MM.1S (cell line): ENCODE data around the gene C5orf15.

Source experiments
- EZH2 ChIP-seq: fragments of 300-600 bp; sonication (generic); optimal IDR thresholded peaks from 2 replicates; pipeline ENCODE3; 2017; ENCODE audit warnings: low read depth, mild to moderate bottlenecking, antibody characterized with exemption, low read length, mixed read lengths
- TF ChIP-seq, protein P1 (sequence below): fragments of 300-600 bp; sonication (generic); IDR thresholded peaks from 2 replicates; pipeline ENCODE4 v1.5.1; 2016; ENCODE audit warnings: antibody characterized with exemption, low read length, mixed read lengths

DNA sequence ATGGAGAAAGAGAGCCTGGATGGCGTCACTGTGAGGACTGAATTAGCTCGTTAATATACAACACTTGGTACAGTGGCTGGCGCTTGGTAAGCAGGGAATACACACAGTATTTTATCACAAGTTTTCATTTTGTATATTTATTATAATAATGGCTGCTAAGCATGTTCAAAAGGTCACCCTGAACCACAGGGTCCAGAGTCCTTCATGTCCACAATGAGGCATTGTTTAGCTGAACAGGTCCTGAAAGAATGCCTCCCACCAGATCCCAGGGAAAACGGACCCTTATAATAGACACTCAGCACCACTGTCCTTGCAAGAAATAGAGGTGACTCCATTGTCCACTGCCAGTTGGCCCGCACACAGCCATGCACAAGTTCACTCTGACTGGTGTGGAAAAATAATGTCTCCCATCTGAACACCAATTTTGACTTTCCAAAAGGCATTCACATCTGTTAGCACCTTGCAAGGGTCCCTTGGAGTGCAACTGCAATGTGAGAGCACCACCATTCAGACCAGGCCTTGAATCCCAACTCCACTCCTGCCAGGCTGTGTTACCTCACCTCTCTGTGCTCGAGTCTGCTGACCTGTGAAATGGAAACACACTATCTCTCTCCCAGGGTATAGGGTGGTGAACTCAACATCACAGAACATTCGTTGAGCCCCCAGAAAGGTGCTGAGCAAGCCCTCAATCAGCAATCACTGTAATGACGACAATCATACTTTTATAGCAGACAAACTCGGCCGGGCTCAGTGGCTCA, 32.5 kb upstream of the C5orf15 start:
- TF ChIP-seq, protein P1, sequence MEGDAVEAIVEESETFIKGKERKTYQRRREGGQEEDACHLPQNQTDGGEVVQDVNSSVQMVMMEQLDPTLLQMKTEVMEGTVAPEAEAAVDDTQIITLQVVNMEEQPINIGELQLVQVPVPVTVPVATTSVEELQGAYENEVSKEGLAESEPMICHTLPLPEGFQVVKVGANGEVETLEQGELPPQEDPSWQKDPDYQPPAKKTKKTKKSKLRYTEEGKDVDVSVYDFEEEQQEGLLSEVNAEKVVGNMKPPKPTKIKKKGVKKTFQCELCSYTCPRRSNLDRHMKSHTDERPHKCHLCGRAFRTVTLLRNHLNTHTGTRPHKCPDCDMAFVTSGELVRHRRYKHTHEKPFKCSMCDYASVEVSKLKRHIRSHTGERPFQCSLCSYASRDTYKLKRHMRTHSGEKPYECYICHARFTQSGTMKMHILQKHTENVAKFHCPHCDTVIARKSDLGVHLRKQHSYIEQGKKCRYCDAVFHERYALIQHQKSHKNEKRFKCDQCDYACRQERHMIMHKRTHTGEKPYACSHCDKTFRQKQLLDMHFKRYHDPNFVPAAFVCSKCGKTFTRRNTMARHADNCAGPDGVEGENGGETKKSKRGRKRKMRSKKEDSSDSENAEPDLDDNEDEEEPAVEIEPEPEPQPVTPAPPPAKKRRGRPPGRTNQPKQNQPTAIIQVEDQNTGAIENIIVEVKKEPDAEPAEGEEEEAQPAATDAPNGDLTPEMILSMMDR: no peak
- TF ChIP-seq EZH2: no peak
